ENCODE data around the gene ALDH1B1. TPM values are rescaled to one million over a fixed set of nuclear protein-coding genes. Genes with fewer than 3 reads are reported as not detected.
"Not testable (repeated sequence)": the region's sequence is repeated elsewhere in the genome, so short reads cannot be mapped to it uniquely, and the experiment has no call there.

ALDH1B1 gene
- total RNA-seq, 1 donor from 2014 or later, result 11.5 TPM

DNA sequence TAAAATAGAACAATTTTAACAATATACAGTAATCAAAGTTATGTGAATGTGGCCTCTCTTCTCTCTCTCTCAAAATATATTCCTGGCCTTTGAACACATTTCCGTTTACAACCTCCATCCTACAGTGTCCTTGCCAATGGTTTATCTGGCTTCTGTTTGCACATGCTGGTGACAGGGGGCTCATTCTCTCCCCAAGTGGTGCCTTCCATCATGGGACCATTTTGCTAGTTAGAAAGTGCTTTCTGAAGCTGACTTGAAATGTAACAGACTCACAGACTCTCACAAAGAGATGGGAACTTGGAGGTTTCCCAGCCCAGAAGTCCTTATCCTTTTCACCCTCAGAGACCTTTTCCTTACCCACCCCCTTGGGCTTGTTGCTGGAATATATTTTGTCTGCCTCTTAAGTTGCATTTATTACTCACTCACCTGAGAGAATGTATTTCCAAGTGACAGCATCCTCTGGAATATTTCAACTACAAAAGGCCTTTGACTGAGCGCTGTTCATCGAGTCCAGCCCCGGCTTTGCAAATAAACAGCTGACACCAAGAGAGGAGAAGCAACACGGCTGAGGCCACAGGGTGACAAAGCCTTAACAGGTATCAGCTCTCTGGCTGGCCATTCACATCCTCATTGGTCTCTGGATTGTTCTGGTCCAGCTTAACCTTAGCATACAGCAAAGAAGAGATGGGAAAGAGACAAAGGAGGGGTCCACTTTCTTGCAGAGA, 17.5 kb upstream of the ALDH1B1 start:
- no peak overlapping the region for H3K9ac ChIP-seq (ENCODE audit: low read depth in 1 of 3, low read length in 3 of 3)
- H3K36me3 ChIP-seq (ENCODE audit: control insufficient read depth in 3 of 3, insufficient read depth in 3 of 3, low read length in 3 of 3), result no peaks in the 10 kb centered on the region
- H3K4me1 ChIP-seq (ENCODE audit: control insufficient read depth in 3 of 3, insufficient read depth in 3 of 3, low read length in 3 of 3), result peaks cover 0 to 11% (median 10%) of the 10 kb centered on the region in 3 donors
- H3K4me3 ChIP-seq (ENCODE audit: low read length in 3 of 3), result no peak overlapping the region
- H3K27me3 ChIP-seq (ENCODE audit: control insufficient read depth in 3 of 3, insufficient read depth in 3 of 3, low read length in 3 of 3), result peaks cover 0 to 4% (median 0%) of the 10 kb centered on the region in 3 donors
- H3K27ac ChIP-seq (ENCODE audit: low read depth, low read length), result no peak overlapping the region
- no peaks in the 10 kb centered on the region for H3K9me3 ChIP-seq (ENCODE audit: control insufficient read depth in 3 of 3, low read length in 3 of 3)

- H3K27ac ChIP-seq (ENCODE audit: low read depth, low read length), result no peak overlapping the region
- peaks cover 0 to 1% (median 0%) of the 10 kb centered on the region in 3 donors for H3K27me3 ChIP-seq (ENCODE audit: control insufficient read depth in 3 of 3, insufficient read depth in 3 of 3, low read length in 3 of 3)
- H3K4me1 ChIP-seq (ENCODE audit: control insufficient read depth in 3 of 3, insufficient read depth in 3 of 3, low read length in 3 of 3), result peaks cover 3 to 15% (median 13%) of the 10 kb centered on the region in 3 donors
- H3K9ac ChIP-seq (ENCODE audit: low read depth in 1 of 3, low read length in 3 of 3), result no peak overlapping the region
- H3K4me3 ChIP-seq (ENCODE audit: low read length in 3 of 3), result no peak overlapping the region
- no peaks in the 10 kb centered on the region for H3K36me3 ChIP-seq (ENCODE audit: control insufficient read depth in 3 of 3, insufficient read depth in 3 of 3, low read length in 3 of 3)
- no peaks in the 10 kb centered on the region for H3K9me3 ChIP-seq (ENCODE audit: control insufficient read depth in 3 of 3, low read length in 3 of 3)
Measured at GRCh38 chr9:38375572-38375963, 16.9 kb upstream of the ALDH1B1 start.

- no peak overlapping the region for H3K27ac ChIP-seq (ENCODE audit: low read depth, low read length)
- H3K36me3 ChIP-seq (ENCODE audit: control insufficient read depth in 3 of 3, insufficient read depth in 3 of 3, low read length in 3 of 3), result no peaks in the 10 kb centered on the region
- peaks cover 7 to 21% (median 19%) of the 10 kb centered on the region in 3 donors for H3K4me1 ChIP-seq (ENCODE audit: control insufficient read depth in 3 of 3, insufficient read depth in 3 of 3, low read length in 3 of 3)
- H3K9ac ChIP-seq (ENCODE audit: low read depth in 1 of 3, low read length in 3 of 3), result no peak overlapping the region
- no peaks in the 10 kb centered on the region for H3K27me3 ChIP-seq (ENCODE audit: control insufficient read depth in 3 of 3, insufficient read depth in 3 of 3, low read length in 3 of 3)
- H3K4me3 ChIP-seq (ENCODE audit: low read length in 3 of 3), result no peak overlapping the region
- H3K9me3 ChIP-seq (ENCODE audit: control insufficient read depth in 3 of 3, low read length in 3 of 3), result no peaks in the 10 kb centered on the region
Measured at GRCh38 chr9:38376021-38376670, 16.4 kb upstream of the ALDH1B1 start.

GRCh38 chr9:38377336-38378083, 15.0 kb upstream of the ALDH1B1 start:
- not testable (repeated sequence) for H3K9ac ChIP-seq (ENCODE audit: low read depth in 1 of 3, low read length in 3 of 3); H3K27ac ChIP-seq (ENCODE audit: low read depth, low read length); H3K36me3 ChIP-seq (ENCODE audit: control insufficient read depth in 3 of 3, insufficient read depth in 3 of 3, low read length in 3 of 3)

DNA sequence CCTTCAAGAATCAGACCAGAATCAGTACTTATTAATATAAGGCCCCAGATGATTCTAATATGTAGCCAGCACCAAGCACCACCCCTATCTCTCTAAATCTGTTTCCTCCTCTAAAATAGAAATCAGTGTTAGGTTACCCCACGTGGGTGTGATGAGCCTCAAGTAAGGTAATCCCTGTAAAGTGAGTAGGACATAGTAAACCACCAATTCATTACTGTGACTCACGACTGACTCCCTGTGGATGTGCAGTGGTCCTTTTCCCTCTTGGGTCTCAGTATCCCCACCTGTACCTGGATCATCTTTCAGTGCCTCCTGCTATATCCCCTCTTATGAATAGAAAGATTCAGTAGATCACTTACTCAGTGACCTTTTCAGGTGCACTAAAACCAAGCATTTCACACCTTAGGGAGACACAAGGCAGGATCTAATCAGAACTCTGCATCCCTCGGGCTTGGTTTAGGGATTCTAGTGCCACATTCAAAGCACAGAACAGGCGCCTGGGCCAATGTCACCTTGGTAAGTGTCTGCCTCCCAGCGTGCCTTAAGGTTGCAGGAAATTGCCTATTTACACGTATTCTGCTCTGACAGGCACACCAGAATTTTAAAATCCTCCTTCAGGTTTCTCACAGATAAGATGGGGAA, 12.2 kb upstream of the ALDH1B1 start:
- H3K27ac ChIP-seq (ENCODE audit: low read depth, low read length), result peak overlapping the region; percentile 88
- H3K9ac ChIP-seq (ENCODE audit: low read depth in 1 of 3, low read length in 3 of 3), result peak overlapping the region in 2 of 3 donors; percentile 12 to 58
- no peaks in the 10 kb centered on the region for H3K27me3 ChIP-seq (ENCODE audit: control insufficient read depth in 3 of 3, insufficient read depth in 3 of 3, low read length in 3 of 3)

More at GRCh38 chr9:38377336-38378083, 15.0 kb upstream of the ALDH1B1 start:
- H3K9me3 ChIP-seq (ENCODE audit: control insufficient read depth in 3 of 3, low read length in 3 of 3); H3K27me3 ChIP-seq (ENCODE audit: control insufficient read depth in 3 of 3, insufficient read depth in 3 of 3, low read length in 3 of 3); H3K4me3 ChIP-seq (ENCODE audit: low read length in 3 of 3): not testable (repeated sequence)
- H3K4me1 ChIP-seq (ENCODE audit: control insufficient read depth in 3 of 3, insufficient read depth in 3 of 3, low read length in 3 of 3), result peaks cover 15 to 32% (median 30%) of the 10 kb centered on the region in 3 donors

GRCh38 chr9:38380872-38381534, 11.5 kb upstream of the ALDH1B1 start:
- peaks cover 4 to 11% (median 4%) of the 10 kb centered on the region in 3 donors for H3K9me3 ChIP-seq (ENCODE audit: control insufficient read depth in 3 of 3, low read length in 3 of 3)
- H3K4me3 ChIP-seq (ENCODE audit: low read length in 3 of 3), result no peak overlapping the region
- H3K27me3 ChIP-seq (ENCODE audit: control insufficient read depth in 3 of 3, insufficient read depth in 3 of 3, low read length in 3 of 3), result no peaks in the 10 kb centered on the region
- no peaks in the 10 kb centered on the region for H3K36me3 ChIP-seq (ENCODE audit: control insufficient read depth in 3 of 3, insufficient read depth in 3 of 3, low read length in 3 of 3)
- H3K4me1 ChIP-seq (ENCODE audit: control insufficient read depth in 3 of 3, insufficient read depth in 3 of 3, low read length in 3 of 3), result peaks cover 15 to 35% (median 33%) of the 10 kb centered on the region in 3 donors
- H3K27ac ChIP-seq (ENCODE audit: low read depth, low read length), result peak overlapping the region; percentile 88
- peak overlapping the region in 2 of 3 donors; percentile 19 to 42 for H3K9ac ChIP-seq (ENCODE audit: low read depth in 1 of 3, low read length in 3 of 3)

More for the DNA sequence above, 12.2 kb upstream of the ALDH1B1 start:
- Histone ChIP-seq H3K4me1 (ENCODE audit: control insufficient read depth in 3 of 3, insufficient read depth in 3 of 3, low read length in 3 of 3) (peaks cover 15 to 35% (median 33%) of the 10 kb centered on the region in 3 donors), H3K4me3 (ENCODE audit: low read length in 3 of 3) (no peak overlapping the region), H3K9me3 (ENCODE audit: control insufficient read depth in 3 of 3, low read length in 3 of 3) (peaks cover 4 to 9% (median 4%) of the 10 kb centered on the region in 3 donors), H3K36me3 (ENCODE audit: control insufficient read depth in 3 of 3, insufficient read depth in 3 of 3, low read length in 3 of 3) (no peaks in the 10 kb centered on the region)

DNA sequence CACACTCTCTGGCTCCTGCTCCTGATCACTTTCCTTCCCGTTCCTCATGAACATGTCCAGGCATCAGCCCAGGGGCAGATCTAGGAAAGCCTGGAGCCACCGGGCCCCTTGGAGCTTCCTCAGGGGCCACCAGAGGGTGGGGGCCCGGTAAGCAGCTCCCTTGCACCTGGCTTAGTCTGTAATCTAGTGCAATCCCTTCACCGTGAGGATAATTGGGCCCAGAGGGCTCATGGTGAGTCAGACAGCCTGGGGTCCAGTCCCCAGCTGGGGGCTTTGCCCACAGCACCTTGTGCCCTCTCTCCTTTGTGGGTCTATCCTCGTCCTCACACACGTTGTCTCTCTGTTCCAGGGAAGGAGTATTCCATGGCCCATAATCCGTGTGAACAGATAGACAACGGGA, 10.4 kb upstream of the ALDH1B1 start:
- no peak overlapping the region for H3K9ac ChIP-seq (ENCODE audit: low read depth in 1 of 3, low read length in 3 of 3)
- no peaks in the 10 kb centered on the region for H3K27me3 ChIP-seq (ENCODE audit: control insufficient read depth in 3 of 3, insufficient read depth in 3 of 3, low read length in 3 of 3)
- no peaks in the 10 kb centered on the region for H3K36me3 ChIP-seq (ENCODE audit: control insufficient read depth in 3 of 3, insufficient read depth in 3 of 3, low read length in 3 of 3)
- H3K4me1 ChIP-seq (ENCODE audit: control insufficient read depth in 3 of 3, insufficient read depth in 3 of 3, low read length in 3 of 3), result peaks cover 15 to 37% (median 33%) of the 10 kb centered on the region in 3 donors
- H3K9me3 ChIP-seq (ENCODE audit: control insufficient read depth in 3 of 3, low read length in 3 of 3), result peaks cover 4 to 11% (median 4%) of the 10 kb centered on the region in 3 donors
- H3K4me3 ChIP-seq (ENCODE audit: low read length in 3 of 3), result no peak overlapping the region
- peak overlapping the region; percentile 88 for H3K27ac ChIP-seq (ENCODE audit: low read depth, low read length)

- Histone ChIP-seq H3K4me3 (ENCODE audit: low read length in 3 of 3) (no peak overlapping the region), H3K9ac (ENCODE audit: low read depth in 1 of 3, low read length in 3 of 3) (no peak overlapping the region), H3K4me1 (ENCODE audit: control insufficient read depth in 3 of 3, insufficient read depth in 3 of 3, low read length in 3 of 3) (peaks cover 34 to 54% (median 43%) of the 10 kb centered on the region in 3 donors), H3K9me3 (ENCODE audit: control insufficient read depth in 3 of 3, low read length in 3 of 3) (peaks cover 4 to 11% (median 4%) of the 10 kb centered on the region in 3 donors), H3K27me3 (ENCODE audit: control insufficient read depth in 3 of 3, insufficient read depth in 3 of 3, low read length in 3 of 3) (no peaks in the 10 kb centered on the region), H3K36me3 (ENCODE audit: control insufficient read depth in 3 of 3, insufficient read depth in 3 of 3, low read length in 3 of 3) (no peaks in the 10 kb centered on the region), H3K27ac (ENCODE audit: low read depth, low read length) (no peak overlapping the region)
Measured at GRCh38 chr9:38384990-38385848, 7.3 kb upstream of the ALDH1B1 start.

All from skeletal muscle tissue (tissue), 4 donors.